ENCODE data around the gene BRAP. TPM values are rescaled to one million over a fixed set of nuclear protein-coding genes. Genes with fewer than 3 reads are reported as not detected.
"Not testable (repeated sequence)": the region's sequence is repeated elsewhere in the genome, so short reads cannot be mapped to it uniquely, and the experiment has no call there.

Gene BRAP
- total RNA-seq, 4 donors from 2014 or later = 25.2 to 38.5 (median 29.2) TPM

- H3K27ac ChIP-seq = no peak overlapping the region
- ATAC-seq (no peak), DNase-seq (no peak)
- no peaks in the 10 kb centered on the region for H3K9me3 ChIP-seq
- in situ Hi-C loops (cut with MboI; ENCODE audit: low sequenced_read_pairs in 4 of 4) (no loop called here), intact Hi-C loops (cut with DNase I; ENCODE audit: low total_unique reads) (no loop called here)
- H3K4me1 ChIP-seq = no peaks in the 10 kb centered on the region
- no peaks in the 10 kb centered on the region for H3K27me3 ChIP-seq
- TF ChIP-seq POLR2A (IDR thresholded peaks at IDR 0.05) (no peak), CTCF (IDR thresholded peaks at IDR 0.05 in 4 of 5, conservative IDR thresholded peaks at IDR 0.05 in 1 of 5) (no peak)
- H3K36me3 ChIP-seq = peaks cover 0 to 74% of the 10 kb centered on the region in 2 donors
- H3K4me3 ChIP-seq = no peak overlapping the region
Observed at GRCh38 chr12:111653596-111653995, 32.2 kb downstream of the BRAP start.

- H3K27me3 ChIP-seq; H3K4me1 ChIP-seq; H3K9me3 ChIP-seq; H3K27ac ChIP-seq; ATAC-seq; DNase-seq; H3K4me3 ChIP-seq; in situ Hi-C loops (cut with MboI; ENCODE audit: low sequenced_read_pairs in 4 of 4); intact Hi-C loops (cut with DNase I; ENCODE audit: low total_unique reads): not testable (repeated sequence)
- H3K36me3 ChIP-seq = peaks cover 0 to 74% of the 10 kb centered on the region in 2 donors
Observed at GRCh38 chr12:111652530-111652929, 33.2 kb downstream of the BRAP start.

- TF ChIP-seq POLR2A (IDR thresholded peaks at IDR 0.05) = no peak
- no peak for TF ChIP-seq CTCF (IDR thresholded peaks at IDR 0.05 in 4 of 5, conservative IDR thresholded peaks at IDR 0.05 in 1 of 5)
- H3K27me3 ChIP-seq = no peaks in the 10 kb centered on the region
- no peak overlapping the region for H3K27ac ChIP-seq
- H3K4me1 ChIP-seq = no peaks in the 10 kb centered on the region
- no peak overlapping the region for H3K4me3 ChIP-seq
- H3K36me3 ChIP-seq = peaks cover 0 to 74% of the 10 kb centered on the region in 2 donors
- intact Hi-C loops (cut with DNase I; ENCODE audit: low total_unique reads) = no loop called here
- in situ Hi-C loops (cut with MboI; ENCODE audit: low sequenced_read_pairs in 4 of 4) = no loop called here
- ATAC-seq (no peak), DNase-seq (no peak)
- no peaks in the 10 kb centered on the region for H3K9me3 ChIP-seq
Observed at GRCh38 chr12:111650912-111651311, 34.8 kb downstream of the BRAP start.

GRCh38 chr12:111645433-111645832 is 40.3 kb downstream of the BRAP start:
- intact Hi-C loops (cut with DNase I; ENCODE audit: low total_unique reads) = no loop called here

GRCh38 chr12:111643427-111643826 is 42.3 kb downstream of the BRAP start:
- no peak for ATAC-seq
- intact Hi-C loops (cut with DNase I; ENCODE audit: low total_unique reads) = no loop called here
- no peak overlapping the region for H3K27ac ChIP-seq

More at GRCh38 chr12:111645433-111645832, 40.3 kb downstream of the BRAP start:
- DNase-seq = no peak
- no peak overlapping the region for H3K4me3 ChIP-seq
- no peaks in the 10 kb centered on the region for H3K9me3 ChIP-seq
- ATAC-seq = no peak
- in situ Hi-C loops (cut with MboI; ENCODE audit: low sequenced_read_pairs in 4 of 4) = no loop called here
- no peaks in the 10 kb centered on the region for H3K27me3 ChIP-seq
- H3K36me3 ChIP-seq = peaks cover 0 to 77% of the 10 kb centered on the region in 2 donors
- H3K4me1 ChIP-seq = no peaks in the 10 kb centered on the region
- TF ChIP-seq POLR2A (IDR thresholded peaks at IDR 0.05) (no peak), CTCF (IDR thresholded peaks at IDR 0.05 in 4 of 5, conservative IDR thresholded peaks at IDR 0.05 in 1 of 5) (no peak)
- no peak overlapping the region for H3K27ac ChIP-seq

More at GRCh38 chr12:111643427-111643826, 42.3 kb downstream of the BRAP start:
- H3K36me3 ChIP-seq = peaks cover 0 to 60% of the 10 kb centered on the region in 2 donors
- no peaks in the 10 kb centered on the region for H3K27me3 ChIP-seq
- no peaks in the 10 kb centered on the region for H3K4me1 ChIP-seq
- no peak for DNase-seq
- no peak for TF ChIP-seq CTCF (IDR thresholded peaks at IDR 0.05 in 4 of 5, conservative IDR thresholded peaks at IDR 0.05 in 1 of 5)
- no peak for TF ChIP-seq POLR2A (IDR thresholded peaks at IDR 0.05)
- in situ Hi-C loops (cut with MboI; ENCODE audit: low sequenced_read_pairs in 4 of 4) = no loop called here
- no peaks in the 10 kb centered on the region for H3K9me3 ChIP-seq
- H3K4me3 ChIP-seq = no peak overlapping the region

All from gastrocnemius medialis (tissue), 4 donors.